Immature natural killer cell (primary cell): ENCODE results near the gene PITX3. TPM values are rescaled to one million over a fixed set of nuclear protein-coding genes. Genes with fewer than 3 reads are reported as not detected.
"Not testable (repeated sequence)": the region's sequence is repeated elsewhere in the genome, so short reads cannot be mapped to it uniquely, and the experiment has no call there.

Experiments
- DNase-seq, 3 donors: peaks; one replicate each; pipeline ENCODE4 v3.0.0; 2022; ENCODE audit warnings: mixed read lengths in 1 of 3
- H3K27ac Mint-ChIP-seq, 6 donors: one replicate each; pipeline ENCODE4 v1.8.0; 2020; ENCODE audit warnings: mixed read lengths in 6 of 6, mild to moderate bottlenecking in 5 of 6, inconsistent platforms in 4 of 6, moderate library complexity in 3 of 6
- H3K27me3 Mint-ChIP-seq, 3 donors: one replicate each; pipeline ENCODE4 v1.8.0; 2020 to 2021; ENCODE audit warnings: low read depth in 3 of 3, mild to moderate bottlenecking in 3 of 3, mixed read lengths in 3 of 3, moderate library complexity in 3 of 3, inconsistent platforms in 1 of 3
- H3K36me3 Mint-ChIP-seq, 3 donors: one replicate each; pipeline ENCODE4 v1.8.0; 2020; ENCODE audit warnings: mixed read lengths in 3 of 3, inconsistent platforms in 2 of 3, mild to moderate bottlenecking in 2 of 3
- H3K4me1 Mint-ChIP-seq, 2 donors: one replicate each; pipeline ENCODE4 v1.8.0; 2020; ENCODE audit warnings: inconsistent platforms in 2 of 2, mild to moderate bottlenecking in 2 of 2, mixed read lengths in 2 of 2, moderate library complexity in 1 of 2
- H3K4me3 Mint-ChIP-seq, 5 donors: one replicate each; pipeline ENCODE4 v1.8.0; 2020; ENCODE audit warnings: mild to moderate bottlenecking in 5 of 5, mixed read lengths in 5 of 5, inconsistent platforms in 3 of 5, moderate library complexity in 3 of 5
- H3K9me3 Mint-ChIP-seq, 6 donors: one replicate each; pipeline ENCODE4 v1.8.0; 2020; ENCODE audit warnings: mild to moderate bottlenecking in 6 of 6, mixed read lengths in 6 of 6, inconsistent platforms in 4 of 6, moderate library complexity in 3 of 6
- polyA plus RNA-seq, 3 donors: library from polyadenylated mRNA; unstranded; fragments of 300-500 nt; fragmentation: Illumina TruSeq; gene quantifications; one replicate each; pipeline ENCODE4 v1.2.3, GENCODE V29; 2021

The PITX3 gene
- polyA plus RNA-seq, 3 donors from 2014 or later: not detected

- no peak for DNase-seq
- H3K4me3 Mint-ChIP-seq: no peak overlapping the region
- peak overlapping the region in 1 of 6 donors; percentile 24 for H3K27ac Mint-ChIP-seq
- peaks cover 27 to 39% of the 10 kb centered on the region in 2 donors for H3K4me1 Mint-ChIP-seq
- H3K9me3 Mint-ChIP-seq: no peaks in the 10 kb centered on the region
- peaks cover 0 to 4% (median 0%) of the 10 kb centered on the region in 3 donors for H3K36me3 Mint-ChIP-seq
- H3K27me3 Mint-ChIP-seq: peaks cover 0 to 2% (median 0%) of the 10 kb centered on the region in 3 donors
These were observed 32.8 kb upstream of the PITX3 start for GRCh38 chr10:102274062-102274461.

- Mint-ChIP-seq H3K9me3 (no peaks in the 10 kb centered on the region), H3K4me1 (peaks cover 54 to 77% of the 10 kb centered on the region in 2 donors), H3K27me3 (peaks cover 0 to 5% (median 0%) of the 10 kb centered on the region in 3 donors), H3K36me3 (peaks cover 0 to 4% (median 0%) of the 10 kb centered on the region in 3 donors), H3K27ac (peak overlapping the region; percentile 1 to 55 (median 46)), H3K4me3 (no peak overlapping the region)
- DNase-seq: no peak
These were observed 27.7 kb upstream of the PITX3 start for GRCh38 chr10:102269017-102269416.

DNA sequence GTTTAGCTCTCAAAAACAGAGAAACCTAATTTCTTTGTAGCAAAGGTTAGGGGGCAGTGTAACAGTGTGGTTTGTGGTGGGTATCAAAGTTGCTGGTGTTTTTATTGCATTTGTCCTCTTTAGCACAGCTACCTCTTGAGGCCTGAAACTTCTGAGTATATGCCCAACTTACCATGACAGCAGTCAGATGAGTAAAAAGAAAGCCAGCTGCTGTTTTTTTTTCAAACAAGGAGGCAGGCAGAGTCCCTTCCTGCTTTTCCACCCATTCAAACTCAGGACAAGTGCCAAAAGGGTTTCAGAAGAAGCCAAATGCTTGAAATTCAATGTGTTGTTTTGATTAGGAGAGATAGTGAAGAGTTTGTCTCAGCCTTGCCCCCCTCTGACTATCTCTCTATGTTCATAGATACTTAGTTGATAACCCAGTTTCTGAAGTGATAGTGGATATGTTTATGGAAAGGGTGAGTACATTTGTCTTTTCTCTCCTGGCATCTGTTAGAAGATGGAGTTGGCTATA is 27.1 kb upstream of the PITX3 start:
- H3K4me1 Mint-ChIP-seq: peaks cover 55 to 77% of the 10 kb centered on the region in 2 donors
- H3K9me3 Mint-ChIP-seq: no peaks in the 10 kb centered on the region
- peaks cover 0 to 5% (median 0%) of the 10 kb centered on the region in 3 donors for H3K27me3 Mint-ChIP-seq
- peak overlapping the region; percentile 46 to 69 (median 54) for H3K27ac Mint-ChIP-seq
- no peak for DNase-seq
- H3K4me3 Mint-ChIP-seq: no peak overlapping the region
- H3K36me3 Mint-ChIP-seq: peaks cover 0 to 4% (median under 1%) of the 10 kb centered on the region in 3 donors

- no peaks in the 10 kb centered on the region for H3K9me3 Mint-ChIP-seq
- no peak overlapping the region for H3K4me3 Mint-ChIP-seq
- H3K27me3 Mint-ChIP-seq: peaks cover 0 to 5% (median 0%) of the 10 kb centered on the region in 3 donors
- H3K36me3 Mint-ChIP-seq: peaks cover 0 to 7% (median 4%) of the 10 kb centered on the region in 3 donors
- no peak for DNase-seq
- peaks cover 53 to 79% of the 10 kb centered on the region in 2 donors for H3K4me1 Mint-ChIP-seq
- peak overlapping the region; percentile 19 to 76 (median 68) for H3K27ac Mint-ChIP-seq
These were observed 26.4 kb upstream of the PITX3 start for GRCh38 chr10:102267748-102268147.

DNA sequence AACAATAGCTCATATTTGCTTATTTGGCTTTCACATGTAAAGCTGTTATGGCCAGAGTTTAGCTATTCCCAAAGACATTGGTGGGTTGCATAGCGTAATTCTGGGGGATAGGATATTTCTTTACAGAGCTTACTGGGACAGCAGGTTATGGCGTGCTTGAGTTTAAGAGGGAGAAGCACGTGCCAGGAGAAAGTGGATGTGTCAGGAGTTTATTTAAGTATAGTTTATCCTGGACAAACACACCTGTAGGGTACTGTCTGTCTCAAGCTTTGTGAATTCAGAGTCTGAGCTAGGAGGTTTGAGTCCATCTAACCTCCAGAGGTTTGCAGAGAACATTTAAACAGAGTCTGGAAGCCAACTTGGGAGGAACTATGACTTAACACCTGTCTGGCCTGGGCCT is 25.4 kb upstream of the PITX3 start:
- Mint-ChIP-seq H3K4me1 (peaks cover 46 to 75% of the 10 kb centered on the region in 2 donors), H3K27ac (peak overlapping the region in 2 of 6 donors; percentile 38 to 76), H3K27me3 (peaks cover 0 to 5% (median 0%) of the 10 kb centered on the region in 3 donors), H3K4me3 (no peak overlapping the region), H3K36me3 (peaks cover 0 to 12% (median 4%) of the 10 kb centered on the region in 3 donors), H3K9me3 (no peaks in the 10 kb centered on the region)
- DNase-seq: no peak

DNA sequence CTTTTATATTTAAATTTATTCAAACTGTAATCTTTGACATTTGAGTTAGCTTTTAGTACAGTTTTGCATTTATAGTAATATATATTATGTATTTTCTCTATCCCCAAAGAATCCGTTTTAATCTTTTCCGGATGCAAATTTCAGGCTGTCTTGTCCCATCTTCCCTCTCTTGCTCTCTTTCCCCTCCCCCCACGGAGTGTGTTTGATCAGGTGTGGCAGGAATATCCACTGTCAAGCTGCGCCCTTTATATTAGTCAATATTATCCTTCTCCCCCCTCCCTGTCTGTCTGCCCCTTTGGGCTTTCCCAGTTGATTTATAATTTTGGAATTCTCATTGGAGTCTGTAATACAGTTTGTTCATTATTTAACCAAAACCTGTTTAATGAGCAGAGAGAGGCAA is 23.1 kb upstream of the PITX3 start:
- DNase-seq: no peak
- Mint-ChIP-seq H3K27ac (no peak overlapping the region), H3K4me1 (peaks cover 44 to 85% of the 10 kb centered on the region in 2 donors), H3K9me3 (no peaks in the 10 kb centered on the region), H3K27me3 (peaks cover 0 to 5% (median 0%) of the 10 kb centered on the region in 3 donors), H3K4me3 (no peak overlapping the region), H3K36me3 (peaks cover 7 to 27% (median 16%) of the 10 kb centered on the region in 3 donors)

DNA sequence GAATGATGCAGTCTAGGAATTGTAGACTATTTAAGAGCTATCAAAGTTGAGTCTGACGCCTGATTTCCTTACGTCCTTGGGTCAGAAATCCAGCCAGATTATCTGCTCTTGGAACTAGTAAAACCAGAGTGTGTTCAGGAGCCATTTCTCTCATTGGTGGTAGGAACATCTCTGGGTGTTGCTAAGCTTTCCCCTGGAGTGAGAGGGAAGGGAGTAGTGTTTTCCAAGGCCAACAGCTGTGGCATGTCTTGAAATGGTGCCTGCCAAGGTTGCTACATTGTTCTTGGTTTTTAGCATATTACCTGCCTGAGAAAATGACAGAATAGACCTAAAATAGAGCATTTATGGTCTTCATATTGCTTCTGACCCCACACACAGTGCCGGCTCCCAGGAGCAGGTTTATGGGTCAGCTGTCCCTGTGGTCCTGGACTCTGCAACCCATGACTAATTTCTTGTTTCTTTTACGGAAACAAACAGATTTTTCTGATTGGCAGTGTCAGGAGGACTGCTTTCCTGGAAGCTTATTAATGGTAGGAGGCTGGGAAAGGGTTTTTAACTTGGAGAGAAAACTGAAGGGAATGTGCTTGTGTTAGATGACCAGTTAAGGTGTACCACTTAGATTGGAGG is 21.5 kb upstream of the PITX3 start:
- no peak overlapping the region for H3K27ac Mint-ChIP-seq
- H3K9me3 Mint-ChIP-seq: no peaks in the 10 kb centered on the region
- H3K36me3 Mint-ChIP-seq: peaks cover 7 to 28% (median 16%) of the 10 kb centered on the region in 3 donors
- H3K4me3 Mint-ChIP-seq: no peak overlapping the region
- peaks cover 0 to 2% (median 0%) of the 10 kb centered on the region in 3 donors for H3K27me3 Mint-ChIP-seq
- H3K4me1 Mint-ChIP-seq: peaks cover 29 to 77% of the 10 kb centered on the region in 2 donors
- DNase-seq: no peak

GRCh38 chr10:102261842-102262241 is 20.5 kb upstream of the PITX3 start:
- peaks cover 0 to 2% (median 0%) of the 10 kb centered on the region in 3 donors for H3K27me3 Mint-ChIP-seq
- peak overlapping the region in 1 of 6 donors; percentile 40 for H3K27ac Mint-ChIP-seq
- peaks cover 7 to 28% (median 16%) of the 10 kb centered on the region in 3 donors for H3K36me3 Mint-ChIP-seq
- peaks cover 22 to 67% of the 10 kb centered on the region in 2 donors for H3K4me1 Mint-ChIP-seq
- DNase-seq: no peak
- H3K9me3 Mint-ChIP-seq: no peaks in the 10 kb centered on the region
- H3K4me3 Mint-ChIP-seq: no peak overlapping the region

DNA sequence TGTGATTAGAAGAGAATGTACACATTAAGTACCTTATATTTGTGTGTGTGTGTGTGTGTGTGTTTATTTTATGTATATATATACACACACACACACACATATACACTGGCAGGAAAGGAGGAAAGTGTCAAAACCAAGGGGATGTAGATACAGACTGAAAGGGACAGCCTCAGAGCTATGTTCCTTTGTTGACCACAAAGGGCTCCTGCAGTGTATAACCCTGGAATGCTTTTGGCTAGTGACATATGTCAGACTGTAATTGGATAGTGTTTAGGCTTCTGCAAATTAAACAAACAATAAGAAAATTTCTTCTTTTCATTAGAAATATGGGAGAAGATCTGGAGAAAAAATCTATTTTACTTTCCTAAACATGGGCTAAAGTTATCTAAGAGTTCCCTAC is 19.9 kb upstream of the PITX3 start:
- DNase-seq: no peak
- Mint-ChIP-seq H3K9me3 (no peaks in the 10 kb centered on the region), H3K27me3 (peaks cover 0 to 2% (median 0%) of the 10 kb centered on the region in 3 donors), H3K4me3 (no peak overlapping the region), H3K27ac (no peak overlapping the region), H3K4me1 (peaks cover 23 to 64% of the 10 kb centered on the region in 2 donors), H3K36me3 (peaks cover 7 to 28% (median 16%) of the 10 kb centered on the region in 3 donors)

DNA sequence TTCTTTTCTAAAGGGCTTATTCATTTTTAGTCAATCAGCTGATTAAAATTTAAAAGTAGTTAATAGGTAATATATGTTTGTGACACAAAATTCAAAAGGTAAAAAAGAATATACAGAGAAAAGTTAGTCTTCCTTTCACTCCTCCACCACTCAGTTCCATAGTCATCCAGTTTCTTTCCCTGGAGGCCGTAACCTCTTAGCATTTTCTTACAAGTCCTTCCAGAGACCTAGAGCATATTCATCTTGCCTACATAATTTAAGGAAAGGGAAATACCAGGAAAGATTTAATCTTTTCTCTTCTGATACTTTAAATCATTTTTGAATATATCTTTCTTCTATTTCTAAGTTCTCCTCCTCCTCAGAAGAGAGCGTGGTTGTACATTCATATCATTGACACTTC is 14.1 kb upstream of the PITX3 start:
- Mint-ChIP-seq H3K27ac (no peak overlapping the region), H3K9me3 (no peaks in the 10 kb centered on the region), H3K27me3 (no peaks in the 10 kb centered on the region), H3K4me1 (peaks cover 10 to 46% of the 10 kb centered on the region in 2 donors), H3K4me3 (no peak overlapping the region), H3K36me3 (peaks cover 0 to 8% (median 3%) of the 10 kb centered on the region in 3 donors)
- no peak for DNase-seq

DNA sequence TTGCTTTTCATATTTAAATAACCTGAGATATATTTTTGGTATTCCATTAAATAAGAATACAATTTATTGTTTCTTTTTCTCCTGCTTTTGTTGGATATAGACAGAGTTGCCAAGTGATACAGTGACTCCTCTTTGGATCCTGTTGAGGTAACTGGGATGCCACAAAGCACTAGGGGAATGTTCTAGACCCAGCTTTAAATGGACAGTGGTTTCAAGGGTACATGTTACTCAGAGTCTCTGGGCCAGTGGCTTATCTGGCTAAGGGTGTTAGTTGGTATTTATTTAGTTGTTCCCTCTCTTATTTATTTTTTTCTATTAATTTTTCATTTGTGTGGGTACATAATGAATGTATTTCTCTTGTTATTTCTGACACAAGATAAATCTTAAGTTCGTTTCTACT is 13.1 kb upstream of the PITX3 start:
- Mint-ChIP-seq H3K4me1 (peaks cover 10 to 39% of the 10 kb centered on the region in 2 donors), H3K9me3 (no peaks in the 10 kb centered on the region), H3K36me3 (peaks cover 0 to 2% (median 0%) of the 10 kb centered on the region in 3 donors), H3K27me3 (no peaks in the 10 kb centered on the region), H3K4me3 (no peak overlapping the region), H3K27ac (no peak overlapping the region)
- no peak for DNase-seq

GRCh38 chr10:102252508-102252907 is 11.2 kb upstream of the PITX3 start:
- H3K27ac Mint-ChIP-seq, H3K4me3 Mint-ChIP-seq, H3K9me3 Mint-ChIP-seq, H3K27me3 Mint-ChIP-seq, H3K36me3 Mint-ChIP-seq, DNase-seq: not testable (repeated sequence)
- peaks cover 20 to 51% of the 10 kb centered on the region in 2 donors for H3K4me1 Mint-ChIP-seq

- peak overlapping the region in 4 of 5 donors; percentile 61 to 99 (median 97) for H3K4me3 Mint-ChIP-seq
- H3K27ac Mint-ChIP-seq: peak overlapping the region in 5 of 6 donors; percentile 2 to 95 (median 57)
- peaks cover 3 to 10% (median 5%) of the 10 kb centered on the region in 3 donors for H3K27me3 Mint-ChIP-seq
- no peaks in the 10 kb centered on the region for H3K36me3 Mint-ChIP-seq
- H3K4me1 Mint-ChIP-seq: peaks cover 46 to 57% of the 10 kb centered on the region in 2 donors
- DNase-seq: no peak
- H3K9me3 Mint-ChIP-seq: no peaks in the 10 kb centered on the region
These were observed 6.4 kb upstream of the PITX3 start for GRCh38 chr10:102247734-102248133.

GRCh38 chr10:102246261-102246660 is 4.9 kb upstream of the PITX3 start:
- H3K36me3 Mint-ChIP-seq: no peaks in the 10 kb centered on the region

More at GRCh38 chr10:102246261-102246660, 4.9 kb upstream of the PITX3 start:
- no peak for DNase-seq
- peaks cover 7 to 18% (median 7%) of the 10 kb centered on the region in 3 donors for H3K27me3 Mint-ChIP-seq
- H3K4me1 Mint-ChIP-seq: peaks cover 56 to 63% of the 10 kb centered on the region in 2 donors
- no peaks in the 10 kb centered on the region for H3K9me3 Mint-ChIP-seq
- H3K27ac Mint-ChIP-seq: peak overlapping the region; percentile 95 to 99 (median 98)
- peak overlapping the region; percentile 97 to 100 (median 98) for H3K4me3 Mint-ChIP-seq
